ENCODE measurements around the gene ABCF3. TPM values are rescaled to one million over a fixed set of nuclear protein-coding genes. Genes with fewer than 3 reads are reported as not detected.

ABCF3 gene
- total and polyA plus RNA-seq, 4 donors, result 28.1 to 59.2 (median 33.7) TPM

- Histone ChIP-seq H3K36me3 (ENCODE audit: control insufficient read depth in 4 of 4, insufficient read depth in 3 of 4, low read depth in 1 of 4, low read length in 3 of 4) (no peaks in the 10 kb centered on the region), H3K9ac (ENCODE audit: low read depth in 1 of 2, low read length in 2 of 2) (no peak overlapping the region), H3K4me3 (ENCODE audit: low read depth in 1 of 3, low read length in 3 of 3) (no peak overlapping the region), H3K27me3 (ENCODE audit: control insufficient read depth in 4 of 4, insufficient read depth in 4 of 4, low read length in 3 of 4) (peaks cover 0 to 7% (median 4%) of the 10 kb centered on the region in 4 donors), H3K27ac (ENCODE audit: low read depth in 1 of 2, low read length in 2 of 2) (no peak overlapping the region), H3K9me3 (ENCODE audit: control insufficient read depth in 4 of 4, low read length in 3 of 4) (no peaks in the 10 kb centered on the region), H3K4me1 (ENCODE audit: control insufficient read depth in 4 of 4, insufficient read depth in 4 of 4, low read length in 3 of 4) (peaks cover 5 to 11% (median 11%) of the 10 kb centered on the region in 4 donors)
- TF ChIP-seq GABPA (IDR thresholded peaks at IDR 0.05 in 1 of 2, conservative IDR thresholded peaks at IDR 0.05 in 1 of 2), result no peak
- TF ChIP-seq CTCF (IDR thresholded peaks at IDR 0.05; ENCODE audit: low read depth, low read length, missing input control), result no peak
- TF ChIP-seq HNF4G (IDR thresholded peaks at IDR 0.05), result no peak
- no peak for TF ChIP-seq REST (IDR thresholded peaks at IDR 0.05)
- no peak for TF ChIP-seq HNF4A (conservative IDR thresholded peaks at IDR 0.05)
- TF ChIP-seq FOXA1 (IDR thresholded peaks at IDR 0.05), result no peak
- no peak for TF ChIP-seq RXRA (IDR thresholded peaks at IDR 0.05)
- no peak for TF ChIP-seq RAD21 (IDR thresholded peaks at IDR 0.05)
- no peak for TF ChIP-seq ATF3 (IDR thresholded peaks at IDR 0.05)
- no peak for TF ChIP-seq TAF1 (conservative IDR thresholded peaks at IDR 0.05)
- TF ChIP-seq FOXA2 (IDR thresholded peaks at IDR 0.05), result no peak
- no peak for TF ChIP-seq JUND (IDR thresholded peaks at IDR 0.05)
- no peak for DNase-seq (ENCODE audit: low spot score)
- 91% methylated on average over 19 of the region's 19 CpGs for WGBS
Observed at GRCh38 chr3:184234671-184235380, 48.8 kb downstream of the ABCF3 start.

- Histone ChIP-seq H3K9me3 (ENCODE audit: control insufficient read depth in 4 of 4, low read length in 3 of 4) (no peaks in the 10 kb centered on the region), H3K27me3 (ENCODE audit: control insufficient read depth in 4 of 4, insufficient read depth in 4 of 4, low read length in 3 of 4) (peaks cover 0 to 7% (median 2%) of the 10 kb centered on the region in 4 donors), H3K4me1 (ENCODE audit: control insufficient read depth in 4 of 4, insufficient read depth in 4 of 4, low read length in 3 of 4) (peaks cover 0 to 4% (median 4%) of the 10 kb centered on the region in 4 donors), H3K9ac (ENCODE audit: low read depth in 1 of 2, low read length in 2 of 2) (no peak overlapping the region), H3K4me3 (ENCODE audit: low read depth in 1 of 3, low read length in 3 of 3) (no peak overlapping the region), H3K36me3 (ENCODE audit: control insufficient read depth in 4 of 4, insufficient read depth in 3 of 4, low read depth in 1 of 4, low read length in 3 of 4) (no peaks in the 10 kb centered on the region), H3K27ac (ENCODE audit: low read depth in 1 of 2, low read length in 2 of 2) (no peak overlapping the region)
- 91% methylated on average over 4 of the region's 4 CpGs for WGBS
- no peak for DNase-seq (ENCODE audit: low spot score)
- no peak for TF ChIP-seq MAX (IDR thresholded peaks at IDR 0.05)
- TF ChIP-seq FOXA1 (IDR thresholded peaks at IDR 0.05), result no peak
- TF ChIP-seq HNF4G (IDR thresholded peaks at IDR 0.05), result no peak
- no peak for TF ChIP-seq FOXA2 (IDR thresholded peaks at IDR 0.05)
- TF ChIP-seq YY1 (IDR thresholded peaks at IDR 0.05), result no peak
- TF ChIP-seq GABPA (IDR thresholded peaks at IDR 0.05 in 1 of 2, conservative IDR thresholded peaks at IDR 0.05 in 1 of 2), result no peak
- TF ChIP-seq RXRA (IDR thresholded peaks at IDR 0.05), result no peak
- TF ChIP-seq SP1 (IDR thresholded peaks at IDR 0.05), result no peak
- no peak for TF ChIP-seq TAF1 (conservative IDR thresholded peaks at IDR 0.05)
- TF ChIP-seq CTCF (IDR thresholded peaks at IDR 0.05; ENCODE audit: low read depth, low read length, missing input control), result no peak
- TF ChIP-seq RAD21 (IDR thresholded peaks at IDR 0.05), result no peak
Observed at GRCh38 chr3:184235381-184236032, 49.5 kb downstream of the ABCF3 start.
